Bone marrow (tissue), 2 donors: ENCODE results near the gene LRMDA.

Experiments
- DNase-seq, 2 donors: peaks; one replicate each; lab custom pipeline; 2025; lab: John Stamatoyannopoulos, UW

Gene LRMDA

DNA sequence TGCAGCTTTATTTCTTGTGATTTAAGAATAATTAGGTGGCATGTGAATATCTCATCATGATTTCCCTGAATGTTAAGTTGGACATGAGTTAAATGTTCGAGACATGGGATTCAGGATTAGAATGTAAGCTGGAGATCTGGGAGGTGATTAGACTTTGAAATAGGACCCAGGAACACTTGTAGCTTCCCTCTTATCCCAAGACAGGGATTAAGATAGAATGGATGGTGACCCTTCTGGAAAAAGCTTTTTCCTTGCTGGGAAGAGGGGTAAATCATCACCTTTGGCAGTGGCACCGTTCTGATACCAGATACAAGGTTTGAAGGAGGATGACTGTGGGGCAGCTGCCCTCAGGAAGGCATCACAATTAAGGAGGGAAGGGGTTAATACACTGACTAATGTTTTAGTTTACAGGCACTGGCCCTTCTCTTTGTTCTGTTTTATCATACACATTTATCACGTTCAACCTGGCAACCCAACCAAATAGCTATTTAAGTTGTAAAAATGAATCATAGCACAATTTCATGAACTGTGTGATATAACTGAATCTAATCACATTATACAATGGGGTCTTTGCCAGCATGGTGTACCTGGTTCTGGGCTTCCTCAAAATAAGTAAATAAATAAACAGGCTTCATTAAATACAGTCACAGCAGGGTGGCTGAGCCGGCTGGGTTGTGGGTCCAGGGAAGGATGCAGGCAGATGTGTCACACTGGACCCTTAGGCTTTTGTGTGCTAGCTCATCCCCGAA, 212.7 kb downstream of the LRMDA start:
- DNase-seq, result no peak

DNA sequence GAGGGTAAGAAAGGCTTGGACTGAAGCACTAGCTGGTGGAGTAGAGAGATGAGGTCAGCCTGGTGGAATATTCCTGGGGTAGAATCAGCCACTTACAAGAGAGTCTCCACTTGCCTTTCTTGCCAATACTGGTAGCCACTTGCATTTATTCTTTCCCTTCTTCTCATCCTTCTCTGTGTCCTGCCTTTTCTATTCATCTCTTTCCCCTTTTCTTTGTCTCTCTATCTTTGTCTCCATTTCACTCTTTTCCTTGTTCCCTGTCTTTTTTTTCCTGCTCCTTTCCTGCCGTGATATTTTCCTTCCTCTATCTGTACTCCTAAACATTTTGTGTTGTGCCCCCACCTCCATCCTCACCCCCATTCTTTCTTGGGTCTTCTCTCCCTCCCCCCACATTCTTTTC, 214.3 kb downstream of the LRMDA start:
- no peak for DNase-seq

DNA sequence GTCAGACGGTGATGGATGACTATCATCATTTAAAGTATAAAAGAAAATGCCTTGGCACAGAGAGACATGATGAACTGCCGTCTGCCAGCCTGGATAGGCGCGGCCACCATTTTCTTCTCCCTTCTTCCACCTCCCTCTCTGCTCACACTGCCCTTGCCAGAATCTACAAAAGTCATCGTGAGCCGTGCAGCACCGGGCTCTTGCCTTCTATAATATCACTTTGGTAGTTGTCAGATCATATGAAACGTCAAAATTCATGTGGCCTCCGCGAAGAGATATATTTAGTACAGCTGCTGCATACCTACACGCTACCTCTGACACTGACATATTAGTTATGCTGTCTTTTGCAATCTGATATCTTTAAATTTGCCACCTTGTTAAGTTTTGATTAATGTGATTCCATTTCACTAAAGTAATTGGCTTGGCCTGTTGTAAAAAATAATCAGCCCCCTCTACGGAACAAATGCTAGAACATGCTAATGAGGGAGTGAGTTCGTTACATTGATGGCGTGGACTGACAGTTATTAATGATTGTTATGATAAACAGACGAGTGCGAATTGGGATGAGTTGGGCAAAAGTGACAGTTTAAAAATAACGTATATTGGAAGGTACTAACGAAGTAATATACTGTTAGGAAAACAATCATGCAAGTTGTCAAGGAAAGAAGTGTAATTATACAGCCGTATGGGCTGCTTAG, 214.9 kb downstream of the LRMDA start:
- no peak for DNase-seq

DNA sequence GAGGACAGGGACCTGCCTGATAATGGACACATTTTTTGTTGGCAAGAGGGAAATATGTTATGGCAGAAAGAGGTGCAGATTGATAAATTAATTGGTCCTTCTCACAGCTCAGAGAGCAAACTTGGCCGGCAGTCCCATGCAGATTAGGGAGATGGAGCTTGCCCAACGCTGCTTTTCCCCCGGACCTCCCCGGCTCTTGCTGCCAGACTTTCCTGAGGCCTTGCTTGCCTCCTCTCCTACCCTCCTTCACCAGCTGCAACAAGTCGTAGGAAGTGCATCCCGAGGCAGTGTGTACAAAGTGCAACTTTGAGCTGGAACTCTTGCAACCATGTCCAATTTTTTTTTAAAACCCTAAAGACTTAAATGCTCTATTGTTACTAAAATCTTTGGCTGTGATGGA, 215.5 kb downstream of the LRMDA start:
- no peak for DNase-seq

DNA sequence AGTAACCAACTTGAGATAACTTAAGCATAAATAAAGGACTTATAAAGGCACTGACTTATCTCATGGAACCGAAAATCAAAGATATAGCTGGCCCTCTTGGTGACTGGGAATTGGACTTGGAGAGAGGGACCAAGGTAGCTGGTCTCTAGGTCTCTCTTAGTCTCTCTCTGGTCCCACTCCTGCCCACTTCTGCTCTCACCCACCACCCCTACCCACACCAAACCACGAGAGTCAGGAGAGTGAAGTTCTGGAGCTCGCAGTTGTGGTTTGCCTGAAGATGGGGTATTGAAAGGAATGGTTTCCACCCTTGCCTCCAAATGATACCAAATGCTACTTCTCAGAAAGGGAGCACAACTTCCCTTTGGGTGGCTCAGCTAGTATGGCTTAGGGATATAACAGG, 216.3 kb downstream of the LRMDA start:
- DNase-seq, result no peak

DNA sequence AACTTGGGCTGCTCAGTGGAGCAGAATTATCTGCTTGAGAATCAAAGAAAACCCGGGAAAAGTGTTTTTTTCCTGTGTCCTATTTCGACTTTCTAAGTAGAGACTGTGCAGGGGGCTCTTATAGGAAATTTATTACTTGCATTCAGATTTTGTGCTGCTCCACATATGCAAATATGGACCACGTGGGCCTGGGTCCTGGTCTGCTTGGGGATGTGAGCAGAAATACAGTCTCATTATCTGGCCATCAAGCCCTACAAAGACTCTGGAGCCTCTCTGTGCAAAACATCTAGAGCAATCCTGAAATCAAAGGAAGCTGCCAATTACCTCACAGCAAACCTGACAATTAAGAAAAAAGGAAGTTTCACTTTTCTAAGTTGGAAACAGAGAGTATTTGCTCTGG, 216.9 kb downstream of the LRMDA start:
- DNase-seq, result no peak

DNA sequence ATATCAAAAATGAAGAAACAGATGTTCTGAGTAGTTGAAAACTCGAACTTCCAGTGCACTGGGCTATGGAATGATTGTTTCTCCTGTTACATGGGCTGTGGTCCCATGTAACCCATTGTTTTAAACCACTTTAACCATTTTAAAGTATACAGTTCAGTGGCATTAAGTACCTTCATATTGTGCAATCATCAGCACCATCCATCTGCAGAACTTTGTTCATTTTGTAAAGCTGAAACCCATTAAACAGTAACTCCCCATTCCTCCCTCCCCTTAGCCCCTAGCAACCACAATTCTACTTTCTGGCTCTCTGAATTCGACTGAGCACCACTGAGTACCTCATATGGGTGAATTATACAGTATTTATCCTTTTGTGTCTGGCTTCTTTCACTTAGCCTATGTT, 217.4 kb downstream of the LRMDA start:
- no peak for DNase-seq

DNA sequence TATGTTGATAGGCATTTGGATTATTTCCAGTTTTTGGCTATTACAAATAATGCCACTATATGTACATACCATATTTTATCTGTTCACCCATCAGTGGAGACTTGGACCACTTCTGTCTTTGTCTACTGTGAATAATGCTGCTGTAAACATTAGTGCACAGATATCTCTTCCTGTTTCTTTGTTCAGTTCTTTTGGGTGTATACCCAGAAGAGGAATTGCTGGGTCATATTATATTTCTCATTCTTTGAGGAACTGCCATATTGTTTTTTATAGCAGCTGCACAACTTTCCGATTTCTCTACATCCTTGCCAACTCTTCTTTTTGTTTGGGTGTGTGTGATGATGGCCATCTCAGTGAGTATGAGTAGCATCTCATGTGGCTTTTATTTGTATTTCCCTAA, 218.0 kb downstream of the LRMDA start:
- DNase-seq, result no peak

DNA sequence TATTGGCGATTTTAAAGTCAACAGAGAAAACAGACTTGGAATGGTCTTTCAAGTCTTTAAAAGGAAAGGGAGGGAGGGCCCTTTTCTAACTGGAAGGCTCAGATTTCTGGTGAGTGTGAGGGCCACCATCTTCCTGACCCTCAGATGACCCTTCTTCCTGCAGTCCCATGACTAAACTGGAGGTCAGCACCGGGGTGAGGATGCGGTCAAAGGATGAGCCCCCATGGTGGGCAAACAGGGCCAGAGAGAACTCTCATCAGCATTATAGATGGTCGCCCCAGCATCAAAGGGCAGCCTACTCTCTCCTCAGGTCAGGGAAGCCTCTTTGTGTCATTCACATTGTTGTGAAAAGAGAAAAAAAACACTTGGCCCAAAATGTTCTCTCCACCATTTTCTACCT, 219.2 kb downstream of the LRMDA start:
- DNase-seq, result no peak

DNA sequence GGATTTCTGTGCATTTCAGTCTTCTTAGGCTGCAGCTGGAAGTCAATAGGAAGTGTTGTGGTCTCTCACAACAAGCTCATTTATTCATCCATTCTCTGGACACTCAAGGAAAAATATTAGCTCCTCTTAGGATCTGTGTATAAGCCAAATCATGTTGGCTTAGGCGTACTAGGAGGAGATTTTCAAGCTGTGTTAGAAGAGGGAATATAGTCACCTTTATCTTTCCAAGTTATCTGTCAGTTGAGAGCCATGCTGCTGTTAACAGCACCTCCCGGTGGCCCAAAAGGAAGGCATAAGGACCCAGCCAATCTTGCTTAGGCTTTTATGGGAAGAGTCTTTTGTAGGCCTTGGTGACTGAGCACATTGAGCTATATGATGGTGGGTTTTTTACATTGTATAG, 220.0 kb downstream of the LRMDA start:
- DNase-seq, result no peak

DNA sequence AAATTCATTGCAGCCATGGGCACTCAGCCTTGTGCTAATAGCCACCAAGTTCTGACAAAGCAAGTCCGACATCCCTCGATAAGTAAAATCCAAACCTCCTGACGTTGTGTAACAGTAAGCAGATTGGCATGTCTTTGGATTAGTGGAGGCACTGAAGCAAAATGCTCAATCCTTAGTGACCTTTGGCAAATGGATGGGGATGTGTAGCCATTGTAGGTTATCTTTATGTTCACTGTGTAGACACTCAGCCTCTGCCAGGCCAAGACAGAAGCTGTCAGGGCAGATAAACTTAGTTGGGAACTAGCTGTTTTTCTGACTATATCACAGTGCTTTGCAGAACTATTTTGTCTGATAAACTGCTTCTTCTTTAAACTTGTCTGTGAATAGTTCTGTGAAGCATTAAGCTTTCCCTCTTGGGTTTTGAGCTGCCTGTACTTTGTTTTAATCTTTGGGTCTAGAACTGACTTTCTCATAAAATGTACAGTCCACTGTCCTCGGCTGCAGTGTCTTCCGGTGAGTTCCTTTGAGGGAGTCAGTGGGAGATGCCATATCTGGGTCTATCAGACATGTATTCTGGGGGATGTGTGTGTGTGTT, 220.8 kb downstream of the LRMDA start:
- no peak for DNase-seq

DNA sequence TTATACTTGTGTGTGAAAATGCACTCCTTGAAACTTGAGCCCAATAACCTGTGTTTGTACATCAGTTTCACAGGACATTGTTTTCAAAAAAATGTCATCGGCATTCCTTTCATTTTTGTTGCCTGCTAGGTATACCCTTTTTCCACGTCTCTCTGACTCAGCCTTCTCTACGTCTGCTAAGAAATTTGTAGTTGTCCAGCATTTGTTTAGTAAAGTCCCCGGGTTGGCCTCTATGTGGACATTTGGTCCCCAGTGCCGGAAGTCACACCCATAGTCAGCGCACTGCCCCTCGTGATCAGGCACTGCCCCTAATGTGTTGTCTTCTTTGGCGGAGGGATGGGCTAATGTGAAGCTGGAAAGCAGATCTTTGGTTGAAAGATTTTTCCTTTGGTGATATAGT, 222.3 kb downstream of the LRMDA start:
- DNase-seq, result no peak

DNA sequence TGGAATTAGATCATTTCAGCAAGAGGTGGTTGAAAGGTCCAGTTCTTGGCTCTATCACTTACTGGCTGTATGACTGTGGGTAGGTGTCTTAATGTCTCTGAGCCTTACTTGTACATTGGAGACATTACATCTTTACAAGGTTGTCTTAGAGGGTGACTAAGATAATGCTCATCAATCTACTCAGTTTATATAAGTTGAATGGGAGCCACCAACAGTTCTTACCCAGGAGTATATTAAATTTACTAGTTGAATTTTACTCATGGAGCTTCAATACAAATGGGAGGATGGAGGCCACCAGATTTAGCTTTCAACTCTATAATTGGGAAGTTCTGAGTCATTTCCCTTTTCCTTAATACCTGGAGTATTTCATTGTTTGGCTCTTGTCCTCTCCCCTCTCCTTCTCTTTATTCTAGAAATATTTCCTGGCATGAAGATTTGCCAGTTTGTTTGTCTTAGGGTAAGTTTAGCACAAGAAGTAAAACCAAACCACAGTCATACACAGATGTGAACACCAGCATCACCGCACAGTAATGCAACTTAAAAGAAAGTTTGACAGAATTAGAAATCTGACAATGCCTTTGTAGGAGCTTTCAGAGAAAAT, 222.8 kb downstream of the LRMDA start:
- no peak for DNase-seq

DNA sequence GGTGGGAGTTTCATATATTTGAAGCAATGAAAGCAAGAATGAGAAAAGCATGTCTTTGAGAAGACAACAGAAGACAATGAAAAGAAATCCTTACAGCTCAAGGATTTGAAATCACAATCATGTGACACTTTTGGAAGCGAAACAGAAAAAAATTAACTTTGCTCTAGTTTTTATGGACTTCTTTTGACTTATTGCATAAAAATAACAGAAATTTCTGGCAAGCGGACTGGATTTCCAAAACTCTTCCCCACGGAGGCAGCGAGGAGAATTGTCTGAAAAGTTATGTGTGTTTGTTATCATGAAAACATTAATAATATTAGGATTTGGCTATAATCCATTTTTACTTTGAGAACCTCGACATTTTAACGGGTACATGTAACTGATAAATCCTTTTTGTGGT, 223.3 kb downstream of the LRMDA start:
- DNase-seq, result no peak

DNA sequence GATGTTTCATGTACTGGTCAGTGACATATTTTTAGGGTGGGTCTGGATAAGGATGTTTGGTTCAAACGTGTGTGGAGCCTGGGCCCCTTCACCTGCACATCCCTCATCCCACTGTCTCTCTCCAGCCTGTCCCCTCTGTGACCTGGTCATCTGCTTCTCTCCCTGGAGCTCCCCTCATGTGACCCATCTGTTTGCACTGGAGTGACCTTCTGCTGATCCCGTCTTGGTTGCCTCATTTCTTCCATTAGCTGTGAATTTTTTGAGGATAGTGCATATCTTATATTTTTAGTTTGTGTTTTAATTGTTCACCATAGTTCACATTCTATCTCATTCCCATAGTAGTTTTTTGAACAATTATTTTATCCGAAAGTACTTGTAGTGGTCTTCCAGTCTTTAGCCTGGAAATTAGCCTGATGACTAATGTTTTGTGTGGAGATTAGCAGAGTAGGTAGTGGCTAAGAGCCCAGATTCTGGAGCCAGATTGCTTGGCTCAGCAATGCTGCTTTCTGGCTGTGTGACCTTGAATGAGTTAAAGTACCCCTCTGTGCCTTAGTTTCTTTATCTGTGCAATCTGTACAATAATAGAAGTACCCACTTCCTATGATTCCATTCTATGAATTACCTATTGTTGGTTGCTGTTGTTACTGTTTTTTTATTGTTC, 224.5 kb downstream of the LRMDA start:
- DNase-seq, result no peak

DNA sequence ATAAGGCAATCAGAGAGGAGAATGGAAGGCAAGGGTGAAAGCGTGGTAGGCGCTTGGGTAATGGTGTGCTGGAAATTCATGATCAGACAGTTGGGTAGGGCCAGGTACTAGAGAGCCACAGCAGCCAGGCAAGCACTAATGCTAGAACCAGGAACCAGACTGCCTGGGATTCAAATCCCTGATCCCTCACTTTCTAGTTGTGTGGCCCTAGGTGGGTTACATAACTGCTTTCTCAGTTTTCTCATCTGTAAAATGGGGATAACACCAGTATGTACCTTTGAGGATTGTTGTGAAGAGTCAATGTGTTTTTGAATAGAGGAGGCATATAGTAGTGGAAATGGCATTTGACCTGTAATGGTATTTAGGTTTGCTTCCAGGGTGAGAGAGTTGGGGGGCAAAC, 225.9 kb downstream of the LRMDA start:
- DNase-seq, result no peak

DNA sequence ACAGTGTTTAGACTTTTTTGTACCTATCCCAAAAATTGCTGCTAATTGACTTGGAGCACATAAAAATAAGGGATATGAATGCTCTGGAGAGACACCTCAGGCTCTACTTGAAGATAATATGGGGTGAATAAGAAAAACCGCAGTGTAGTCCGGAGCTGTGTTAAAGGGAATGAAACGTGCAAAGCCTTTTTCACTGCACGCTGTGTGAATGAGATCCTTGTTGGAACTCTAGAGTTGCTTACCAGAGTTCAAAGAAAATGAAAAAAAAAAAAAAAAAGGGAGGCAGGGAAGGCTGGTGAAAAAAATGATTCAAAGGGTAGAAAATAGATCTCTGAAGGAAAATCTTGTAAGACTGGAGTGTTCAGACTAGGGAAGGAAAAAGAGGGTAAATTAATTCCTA, 226.6 kb downstream of the LRMDA start:
- no peak for DNase-seq

DNA sequence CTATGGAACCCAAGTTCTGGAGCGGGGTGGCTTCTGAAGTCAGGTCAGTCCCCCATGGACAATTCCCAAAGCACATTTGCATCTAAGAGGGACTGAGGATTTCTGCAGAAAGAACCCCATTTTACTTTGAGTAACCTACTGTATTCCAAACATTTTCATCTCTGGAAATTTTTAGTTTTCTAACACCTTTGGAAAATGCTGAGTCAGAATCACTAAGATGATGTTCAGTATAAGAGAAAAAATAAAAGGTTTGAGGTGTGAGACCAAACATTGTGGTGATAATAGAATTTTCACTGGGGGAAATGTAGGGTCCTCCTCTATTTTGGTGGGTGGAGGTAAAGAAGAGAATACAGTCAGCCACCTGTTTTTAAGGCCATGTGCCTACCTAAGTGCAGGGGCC, 227.1 kb downstream of the LRMDA start:
- no peak for DNase-seq

DNA sequence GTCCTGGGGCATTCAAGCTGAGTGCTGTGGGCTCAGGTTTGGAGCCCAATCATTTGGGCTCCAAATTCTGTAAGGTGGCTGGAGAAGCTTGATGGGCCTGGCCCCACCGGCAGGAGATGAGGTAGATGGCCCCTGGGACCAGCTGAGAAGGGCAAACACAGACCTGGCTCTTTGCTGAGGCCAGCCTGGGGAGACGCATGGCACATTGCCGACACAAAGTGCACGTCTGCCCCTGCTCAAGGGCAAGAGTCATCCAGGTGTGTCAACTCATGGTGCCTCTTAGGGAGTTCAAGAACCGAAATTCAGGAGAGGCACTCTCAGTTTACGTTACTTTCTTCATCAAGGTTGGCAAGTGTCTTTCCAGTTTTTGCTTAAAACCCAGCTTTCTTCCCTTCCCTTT, 227.5 kb downstream of the LRMDA start:
- no peak for DNase-seq

DNA sequence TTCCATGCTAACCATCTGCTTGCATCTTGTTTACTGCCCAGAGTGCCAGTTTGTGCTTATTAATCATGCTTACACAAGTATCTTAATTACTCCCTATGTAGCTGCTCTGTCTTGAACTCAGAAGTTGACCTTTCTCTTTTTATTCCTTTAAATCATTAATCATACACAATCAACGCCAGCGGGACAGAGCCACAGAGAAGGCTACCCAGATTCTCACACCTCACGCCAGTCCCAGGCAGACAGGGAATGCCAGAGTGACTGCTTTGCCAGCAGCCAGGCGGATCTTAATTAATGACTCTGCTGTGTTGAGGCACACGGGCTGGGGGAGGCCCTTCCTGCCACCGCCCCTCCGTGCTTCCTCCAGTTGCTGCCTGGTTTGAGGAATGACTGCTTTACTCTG, 229.4 kb downstream of the LRMDA start:
- no peak for DNase-seq

DNA sequence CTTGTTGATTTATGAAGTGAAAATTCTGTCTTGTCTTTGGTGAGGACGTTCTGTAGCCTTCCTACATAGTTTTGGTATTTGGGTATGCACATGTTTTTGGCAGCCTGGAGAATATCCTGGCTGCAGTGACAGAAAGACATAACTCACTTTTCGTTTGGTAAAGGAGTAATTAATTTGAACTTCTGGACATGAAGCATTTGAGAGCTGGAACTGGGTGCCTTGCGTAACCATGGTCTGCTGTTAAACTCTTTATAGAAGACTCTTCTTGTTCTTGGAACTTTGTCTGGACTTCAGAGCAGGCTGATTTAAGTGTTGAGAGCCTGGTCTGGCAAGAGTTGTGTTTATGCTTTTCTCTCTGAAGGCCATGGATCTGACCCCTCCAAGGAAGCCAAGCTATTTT, 231.3 kb downstream of the LRMDA start:
- DNase-seq, result no peak

DNA sequence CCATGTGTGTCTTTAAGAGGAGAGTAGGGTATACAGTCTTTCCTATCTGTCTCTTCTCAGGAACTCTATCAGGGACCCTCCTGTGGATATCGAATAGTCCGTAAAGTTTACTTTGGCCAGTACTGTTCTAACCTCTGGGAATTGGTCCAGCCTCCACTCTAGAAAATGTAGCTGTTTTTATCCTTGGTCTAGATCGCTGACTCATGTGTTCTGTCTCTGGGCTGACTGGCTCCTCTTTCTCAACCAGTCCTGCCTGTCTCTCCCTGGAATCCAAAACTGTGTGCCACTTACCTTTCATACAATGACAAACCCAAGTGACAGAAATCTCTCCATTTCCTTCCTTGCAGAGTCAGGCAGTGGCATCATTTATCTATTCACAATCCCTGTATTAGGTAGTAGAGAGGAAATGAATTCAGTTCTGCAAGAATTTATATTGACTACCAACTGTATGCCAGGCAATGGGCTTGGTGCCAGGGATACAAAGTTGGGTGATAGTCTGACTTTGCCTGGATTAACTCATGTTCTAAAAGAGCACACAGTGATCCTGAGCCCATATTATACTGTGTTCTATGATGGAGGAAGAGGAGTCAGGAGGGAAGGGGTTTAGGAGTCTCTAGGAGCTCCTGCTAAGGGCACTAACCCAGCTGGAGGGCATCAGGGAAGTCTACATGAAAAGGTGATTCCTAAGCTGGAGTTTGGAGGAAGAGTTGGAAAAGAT, 232.7 kb downstream of the LRMDA start:
- DNase-seq, result no peak
